NT2/D1 (cell line): Measurements from ENCODE around the gene HNF1B.

ENCODE experiments used
- SUZ12 ChIP-seq: IDR thresholded peaks from 2 replicates; pipeline ENCODE4 v1.6.1; 2011; ENCODE audit not compliant: insufficient read length, insufficient read depth; ENCODE audit errors: extremely low read depth
- YY1 ChIP-seq: IDR thresholded peaks from 2 replicates; pipeline ENCODE4 v1.6.1; 2011; ENCODE audit not compliant: insufficient read length, insufficient read depth
- ZNF274 ChIP-seq: IDR thresholded peaks from 2 replicates; pipeline ENCODE4 v1.6.1; 2011; ENCODE audit warnings: mild to moderate bottlenecking, low read depth, low read length

GRCh38 chr17:37650419-37651003 lies 94.3 kb downstream of the HNF1B start:
- TF ChIP-seq YY1 (no peak), ZNF274 (no peak), SUZ12 (no peak)
